Transverse colon (tissue), 4 donors: Measurements from ENCODE around the gene DIP2B.

Experiments
- CTCF ChIP-seq, 5 experiments: fragments of 200-600 bp in 3 of 5; fragments of 450-650 bp in 2 of 5; sonication (generic) in 3 of 5; IDR thresholded peaks; 1 replicate in 2 of 5; 2 replicates in 3 of 5; pipeline ENCODE4 v1.5.1; 2016 to 2017; ENCODE audit warnings: antibody characterized with exemption in 5 of 5, inconsistent platforms in 3 of 5, mild to moderate bottlenecking in 2 of 5, moderate library complexity in 1 of 5
- POLR2A ChIP-seq: fragments of 450-650 bp; IDR thresholded peaks from one replicate; pipeline ENCODE4 v1.6.1; 2016; ENCODE audit warnings: antibody characterized with exemption, mild to moderate bottlenecking, moderate library complexity
- POLR2AphosphoS5 ChIP-seq, 3 donors: sonication (generic); formaldehyde crosslinking; IDR thresholded peaks; one replicate each; pipeline ENCODE4 v1.6.1; 2016; ENCODE audit warnings: antibody characterized with exemption in 3 of 3

GRCh38 chr12:50750366-50750765, 245.6 kb downstream of the DIP2B start:
- no peak for TF ChIP-seq CTCF (IDR thresholded peaks at IDR 0.05)
- TF ChIP-seq POLR2A = no peak
- no peak for TF ChIP-seq POLR2AphosphoS5 (IDR thresholded peaks at IDR 0.05)
